ENCODE data around the gene FTCDNL1. TPM values are rescaled to one million over a fixed set of nuclear protein-coding genes. Genes with fewer than 3 reads are reported as not detected.

Gene FTCDNL1
- total RNA-seq = 0.79 and 1.3 TPM in 2 replicates

GRCh38 chr2:199850718-199851500, at the start of gene FTCDNL1:
Gene FTCDNL1, minus strand, starts transcription at chr2:199851192. Its CDS starts 2,230 bp downstream, at chr2:199848962.

Small RNAs within 50 kb of the gene (small RNA-seq; reads per million reads assigned to genes)
- gene AC108032.1 (not detected), gene RN7SL717P (not detected)

Other genes starting within 250 kb of the FTCDNL1 start
- 7.9 and 10.8 TPM in 2 replicates for gene C2orf69, start 60.1 kb upstream of the FTCDNL1 start, total RNA-seq
- 8.6 and 9.0 TPM in 2 replicates for gene TYW5, start 104.3 kb upstream of the FTCDNL1 start, total RNA-seq
- gene MAIP1, start 104.4 kb upstream of the FTCDNL1 start, total RNA-seq = 22.6 and 29.1 TPM in 2 replicates